Fibroblast of peridontal ligament (primary cell): ENCODE results near the gene C2orf49.

Source experiments
- DNase-seq: peaks from one replicate; pipeline ENCODE4 v3.0.0-alpha.2; 2010; ENCODE audit errors: extremely low read depth

Gene C2orf49

DNA sequence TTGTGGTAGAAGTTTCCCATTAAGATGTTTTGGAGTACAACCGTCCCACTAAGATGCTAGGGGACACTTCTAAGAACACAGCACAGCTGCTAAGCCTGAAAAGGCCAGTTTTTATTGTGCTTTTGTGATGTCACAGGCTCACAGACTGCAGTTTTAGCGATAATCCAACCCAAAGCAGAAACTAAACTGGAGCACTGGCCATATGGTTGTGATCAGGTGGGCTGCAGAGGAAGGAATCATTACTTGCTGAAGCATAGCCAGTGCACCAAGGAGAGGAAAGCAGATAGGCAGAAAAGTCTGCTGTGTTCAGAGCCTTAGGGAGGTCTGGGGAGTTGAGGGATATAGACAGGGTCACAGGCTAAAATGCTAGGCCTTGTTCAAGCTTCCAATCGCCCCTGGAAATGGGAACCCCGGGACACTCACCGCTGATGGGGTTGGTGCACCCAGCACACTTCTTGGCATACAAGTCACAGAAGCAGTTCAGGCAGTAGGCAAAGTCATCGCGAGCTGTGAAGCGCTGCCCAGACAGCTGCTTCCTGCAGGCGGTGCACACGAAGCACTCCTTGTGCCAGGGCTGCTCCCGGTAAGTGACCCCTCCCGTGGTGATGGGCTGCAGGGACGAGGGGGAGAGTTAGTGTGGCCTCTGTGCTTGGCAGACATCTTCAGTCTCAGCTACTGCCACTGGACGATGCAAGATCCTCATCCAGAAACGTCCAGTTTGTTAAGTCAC lies 25.7 kb downstream of the C2orf49 start:
- DNase-seq: no peak

GRCh38 chr2:105364436-105365139 lies 27.2 kb downstream of the C2orf49 start:
- DNase-seq: no peak

DNA sequence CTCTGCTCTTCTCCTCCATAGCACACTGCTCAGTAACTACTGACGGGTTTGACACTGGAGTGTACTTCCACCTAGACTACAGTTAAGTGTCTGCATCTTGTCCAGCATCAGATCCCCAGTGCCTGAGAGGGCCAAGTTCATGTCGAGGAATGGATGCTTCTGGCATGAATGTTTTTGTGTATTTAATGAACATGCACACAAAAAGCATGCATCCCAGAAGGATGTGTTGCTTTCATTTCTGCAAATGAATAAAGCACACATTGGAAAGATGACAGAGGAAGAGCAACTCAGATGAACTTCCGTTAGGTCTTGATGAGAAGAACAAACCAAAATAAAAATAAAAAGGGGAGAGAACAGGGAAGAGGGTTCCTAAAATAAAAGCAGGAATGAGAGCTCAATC lies 27.9 kb downstream of the C2orf49 start:
- DNase-seq: no peak

- no peak for DNase-seq
These were observed 31.5 kb downstream of the C2orf49 start for GRCh38 chr2:105368759-105369408.

- DNase-seq: peak; percentile 90
These were observed 32.7 kb downstream of the C2orf49 start for GRCh38 chr2:105369777-105370690.

GRCh38 chr2:105371156-105371555 lies 33.8 kb downstream of the C2orf49 start:
- DNase-seq: no peak

DNA sequence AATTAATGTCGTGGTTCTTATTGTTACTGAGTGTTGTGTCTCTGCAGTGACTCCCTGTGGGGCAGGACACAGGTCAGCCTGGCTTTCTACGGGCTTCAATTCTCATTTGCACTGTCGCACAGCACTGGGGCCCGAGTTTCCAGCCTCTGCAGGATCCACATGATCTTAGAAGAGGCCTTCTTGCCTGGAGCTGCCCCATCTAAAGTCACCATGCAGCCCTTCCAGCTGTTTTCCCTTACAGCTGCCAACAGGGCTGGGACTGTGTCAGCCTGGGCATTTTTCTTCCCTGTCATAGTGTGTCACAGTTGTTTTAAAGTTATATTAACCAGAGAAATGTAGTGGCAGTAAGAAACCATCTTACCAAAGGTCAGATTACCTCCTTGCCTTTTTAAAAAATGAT lies 34.5 kb downstream of the C2orf49 start:
- no peak for DNase-seq

DNA sequence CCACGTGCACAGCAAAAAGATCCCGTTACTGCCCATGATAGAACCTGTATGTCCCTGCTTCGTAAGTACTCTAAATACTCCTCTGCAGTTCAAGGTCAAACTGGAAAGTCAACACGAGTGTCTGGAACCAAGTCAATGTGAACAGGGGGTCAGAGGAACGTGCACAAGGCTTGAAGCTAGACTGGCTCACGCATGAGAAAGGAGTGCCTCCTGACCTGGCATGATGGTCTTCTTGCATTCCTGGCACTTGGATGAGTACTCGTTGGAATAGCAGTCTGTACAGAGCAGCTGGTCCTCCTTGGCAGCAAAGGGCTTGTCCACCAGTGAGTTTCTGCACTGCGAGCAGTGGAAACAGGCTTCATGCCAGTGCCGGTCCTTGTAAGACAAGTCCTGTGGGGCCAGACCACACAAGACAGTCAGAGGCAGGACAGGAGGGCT lies 36.0 kb downstream of the C2orf49 start:
- peak; percentile 73 for DNase-seq

DNA sequence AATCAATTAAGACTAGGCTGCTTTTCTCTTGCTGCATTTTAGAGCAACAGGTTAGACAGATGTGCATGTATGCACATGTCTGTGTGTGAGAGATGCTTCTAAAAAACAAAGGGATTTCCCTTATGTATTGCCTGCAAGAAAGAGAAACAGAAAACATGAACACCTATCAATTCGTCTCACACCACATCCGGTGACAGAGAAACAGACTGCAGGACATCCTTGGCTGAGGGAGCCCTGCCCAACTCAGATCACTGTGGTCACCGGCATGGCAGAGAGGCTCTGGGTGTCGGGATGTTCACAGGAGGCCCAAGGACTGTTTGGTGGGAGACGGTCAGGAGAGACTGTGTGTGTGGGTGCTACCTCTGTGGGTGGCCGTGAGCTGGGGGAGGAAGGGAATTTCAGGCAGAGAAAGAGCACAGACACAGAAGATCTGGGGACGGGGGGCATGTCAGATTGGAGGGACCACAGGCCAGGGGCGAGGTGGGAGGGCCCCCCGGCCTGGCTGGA lies 36.6 kb downstream of the C2orf49 start:
- DNase-seq: no peak

- DNase-seq: peak; percentile 95
These were observed 37.7 kb downstream of the C2orf49 start for GRCh38 chr2:105375001-105375561.

GRCh38 chr2:105376010-105376409 lies 38.7 kb downstream of the C2orf49 start:
- no peak for DNase-seq

DNA sequence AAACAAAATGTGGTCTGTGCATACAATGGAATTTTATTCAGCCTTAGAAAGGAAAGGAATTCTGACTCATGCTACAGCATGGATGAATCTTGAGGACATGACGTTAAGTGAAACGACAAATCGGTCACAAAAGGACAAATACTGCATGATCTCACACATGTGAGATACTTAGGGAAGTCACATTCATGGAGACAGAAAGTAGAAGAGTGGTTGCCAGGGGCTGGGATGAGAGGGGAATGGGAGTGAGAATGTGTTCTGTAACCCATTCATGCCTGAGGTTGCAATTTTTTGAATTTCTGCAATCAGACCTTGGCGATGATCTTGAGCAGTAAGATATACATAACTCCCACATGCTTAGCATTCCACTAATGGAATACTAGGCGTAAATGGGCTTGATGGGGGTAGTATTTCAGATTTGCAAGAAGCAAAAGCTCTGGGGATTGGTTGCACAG lies 39.5 kb downstream of the C2orf49 start:
- peak; percentile 81 for DNase-seq

GRCh38 chr2:105377871-105378270 lies 40.5 kb downstream of the C2orf49 start:
- no peak for DNase-seq

GRCh38 chr2:105378276-105378840 lies 41.0 kb downstream of the C2orf49 start:
- no peak for DNase-seq

DNA sequence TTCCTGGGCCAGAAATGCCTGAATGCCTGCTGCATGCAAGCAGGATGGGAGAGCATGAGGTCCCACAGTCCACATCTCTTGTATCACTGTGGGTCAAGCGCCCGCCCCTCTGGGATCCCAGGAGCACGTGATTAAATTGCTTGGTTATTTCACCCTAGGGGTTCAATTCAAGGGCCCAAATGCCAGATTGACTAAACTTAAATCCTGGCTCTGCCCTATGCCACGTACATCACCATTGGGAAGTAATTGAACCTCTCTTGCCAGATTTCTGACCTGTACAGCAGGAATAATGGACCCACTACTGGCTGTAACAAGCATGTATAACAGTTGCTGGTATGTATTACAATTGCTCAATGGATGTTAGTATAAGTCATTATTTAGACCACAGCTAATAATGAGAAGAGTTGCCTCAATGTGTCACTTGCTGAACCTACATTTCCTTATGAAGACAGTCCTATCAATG lies 41.6 kb downstream of the C2orf49 start:
- DNase-seq: no peak

DNA sequence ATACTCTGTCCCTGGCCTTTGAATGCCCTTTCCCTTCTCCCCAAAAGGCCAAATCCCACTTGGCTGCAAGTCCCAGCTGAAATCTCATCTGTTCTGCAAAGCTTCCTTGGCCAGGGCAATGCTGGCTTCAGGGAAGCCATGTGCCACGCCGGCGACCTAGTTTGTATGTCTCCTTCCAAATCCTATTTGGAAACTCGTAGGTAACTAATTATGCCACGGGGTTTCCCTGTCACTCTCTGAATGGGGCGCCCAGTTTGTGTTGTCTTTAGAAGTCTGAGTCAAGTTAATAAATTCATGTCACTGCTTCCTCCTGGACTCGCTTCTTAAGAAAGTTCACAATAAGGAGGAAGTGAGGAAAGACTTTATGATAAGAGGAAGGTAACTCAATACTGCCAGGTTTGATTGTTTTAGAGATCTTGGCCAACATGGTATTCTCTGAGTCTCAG lies 42.4 kb downstream of the C2orf49 start:
- no peak for DNase-seq

- DNase-seq: no peak
These were observed 43.2 kb downstream of the C2orf49 start for GRCh38 chr2:105380432-105381100.

DNA sequence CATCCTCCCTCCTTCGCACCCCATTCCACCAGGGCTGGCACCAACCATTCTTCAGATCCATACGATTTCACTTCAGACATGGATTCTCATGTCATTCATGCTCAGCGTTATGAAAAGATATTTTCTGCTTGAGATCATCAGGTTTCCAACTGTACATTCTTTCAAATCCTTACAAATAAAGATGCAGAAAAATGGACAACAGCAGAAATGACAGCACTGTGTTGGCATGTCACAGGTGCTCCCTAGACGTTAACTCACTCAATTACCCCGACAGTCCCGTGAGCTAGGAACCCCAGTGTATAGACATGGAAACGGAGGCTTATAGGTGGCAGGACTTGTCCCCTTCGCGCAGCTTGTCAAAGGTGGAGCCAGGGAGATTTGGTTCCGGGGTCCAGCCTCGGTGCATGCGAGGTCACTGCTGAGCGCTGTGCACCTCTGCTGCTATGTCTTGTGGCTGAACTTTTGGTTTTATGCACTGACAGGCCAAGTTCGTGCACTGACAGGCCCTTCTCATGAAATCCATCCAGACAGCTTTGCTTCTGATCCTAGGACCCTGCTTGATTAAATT lies 43.8 kb downstream of the C2orf49 start:
- DNase-seq: no peak

DNA sequence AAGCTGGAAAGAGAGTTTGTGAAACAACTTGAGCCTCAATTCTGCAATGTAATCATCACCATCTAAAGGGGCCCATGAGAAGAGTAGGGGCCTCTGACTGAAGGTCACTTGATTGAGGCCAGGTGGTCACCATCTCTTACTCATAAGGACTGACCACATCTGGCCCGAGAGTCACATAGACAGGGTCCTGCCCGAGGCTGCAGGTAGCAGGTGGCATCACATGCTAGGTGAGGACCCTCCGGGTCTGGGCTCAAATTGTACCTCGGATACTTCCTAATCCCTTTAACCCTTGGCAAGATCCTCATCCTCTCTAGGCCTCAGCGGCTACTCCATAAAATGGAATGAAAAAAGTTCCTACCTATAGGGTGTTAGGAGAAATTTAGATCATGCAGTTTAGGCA lies 44.8 kb downstream of the C2orf49 start:
- no peak for DNase-seq
